HepG2 (cell line): Measurements from ENCODE around the gene LRRC25. TPM values are rescaled to one million over a fixed set of nuclear protein-coding genes. Genes with fewer than 3 reads are reported as not detected.
A peak's percentile ranks its signal among the peaks of the same experiment; 100 is the strongest.

Source experiments
- AHR ChIP-seq: IDR thresholded peaks from 2 replicates; pipeline ENCODE4 v1.6.1; 2018; ENCODE audit warnings: missing genetic modification reagents, missing compliant biosample characterization
- BHLHE40 ChIP-seq: IDR thresholded peaks from 2 replicates; pipeline ENCODE4 v1.6.1; 2011; ENCODE audit warnings: low read length, improper control_type of control experiment
- CREBL2 ChIP-seq: sonication (generic); formaldehyde crosslinking; IDR thresholded peaks from 2 replicates; pipeline ENCODE4 v1.8.1; 2023; ENCODE audit warnings: missing genetic modification reagents, mild to moderate bottlenecking, borderline replicate concordance
- HDAC6 ChIP-seq: fragments of 200-600 bp; sonication (generic); IDR thresholded peaks from 2 replicates; pipeline ENCODE4 v1.7.0; 2017; ENCODE audit warnings: mild to moderate bottlenecking, antibody characterized with exemption, low read length, low read depth
- HIVEP1 ChIP-seq: sonication (generic); formaldehyde crosslinking; IDR thresholded peaks from 2 replicates; pipeline ENCODE4 v1.4.0; 2020; ENCODE audit warnings: mild to moderate bottlenecking, missing genetic modification reagents
- PRDM10 ChIP-seq: sonication (generic); formaldehyde crosslinking; IDR thresholded peaks from 2 replicates; pipeline ENCODE4 v1.4.0; 2020; ENCODE audit warnings: low read depth, missing genetic modification reagents
- RAD21 ChIP-seq: fragments of 450-650 bp; formaldehyde crosslinking; IDR thresholded peaks from 2 replicates; pipeline ENCODE4 v1.5.0; 2020; ENCODE audit warnings: mild to moderate bottlenecking
- SYNCRIP ChIP-seq: fragments of 200-400 bp; formaldehyde crosslinking; IDR thresholded peaks from 2 replicates; pipeline ENCODE4 v1.6.1; 2018; ENCODE audit warnings: mild to moderate bottlenecking, low read depth, low read length; ENCODE audit not compliant: insufficient read depth
- TCF7 ChIP-seq: sonication (generic); IDR thresholded peaks from 2 replicates; pipeline ENCODE4 v1.6.1; 2016; ENCODE audit warnings: antibody characterized with exemption, low read depth
- THRA ChIP-seq: sonication (generic); formaldehyde crosslinking; IDR thresholded peaks from 2 replicates; pipeline ENCODE4 v1.4.0; 2020; ENCODE audit warnings: missing genetic modification reagents, borderline replicate concordance
- ZBTB25 ChIP-seq: IDR thresholded peaks from 2 replicates; pipeline ENCODE4 v1.6.1; 2018; ENCODE audit warnings: missing genetic modification reagents
- ZIK1 ChIP-seq: sonication (generic); formaldehyde crosslinking; IDR thresholded peaks from 2 replicates; pipeline ENCODE4 v1.5.0; 2020; ENCODE audit warnings: mild to moderate bottlenecking, low read depth, missing genetic modification reagents, borderline replicate concordance
- ZNF143 ChIP-seq: sonication (generic); formaldehyde crosslinking; IDR thresholded peaks from 2 replicates; pipeline ENCODE4 v1.4.0; 2020; ENCODE audit warnings: missing genetic modification reagents
- ZNF546 ChIP-seq: sonication (generic); formaldehyde crosslinking; conservative IDR thresholded peaks from 2 replicates; pipeline ENCODE4 v1.8.1; 2023; ENCODE audit warnings: mild to moderate bottlenecking, missing genetic modification reagents
- ZNF563 ChIP-seq: sonication (generic); formaldehyde crosslinking; IDR thresholded peaks from 2 replicates; pipeline ENCODE4 v1.8.0; 2022; ENCODE audit warnings: mild to moderate bottlenecking, moderate library complexity, missing genetic modification reagents
- ZNF704 ChIP-seq: sonication (generic); formaldehyde crosslinking; IDR thresholded peaks from 2 replicates; pipeline ENCODE4 v1.8.1; 2023; ENCODE audit warnings: mild to moderate bottlenecking, inconsistent platforms, moderate library complexity, missing genetic modification reagents, borderline replicate concordance
- ZNF710 ChIP-seq: sonication (generic); formaldehyde crosslinking; IDR thresholded peaks from 2 replicates; pipeline ENCODE4 v1.5.0; 2020; ENCODE audit warnings: mild to moderate bottlenecking, missing genetic modification reagents, borderline replicate concordance
- ZNF772 ChIP-seq: sonication (generic); formaldehyde crosslinking; IDR thresholded peaks from 2 replicates; pipeline ENCODE4 v1.5.0; 2020; ENCODE audit warnings: mild to moderate bottlenecking, missing genetic modification reagents
- polyA plus RNA-seq, 8 experiments: library from polyadenylated mRNA; depleted of rRNA in 3 of 8; stranded (reverse) in 7 of 8; unstranded in 1 of 8; fragments of >200 nt; fragmentation: Illumina TruSeq in 4 of 8; extraction: Trizol in 4 of 8; gene quantifications; 2 replicates each; pipeline versions ENCODE4 v1.2.1 to v1.2.3, GENCODE V29; 2011 to 2016; ENCODE audit warnings: low read depth in 4 of 8, missing spikeins in 1 of 8, mixed read lengths in 1 of 8; ENCODE audit not compliant: insufficient read depth in 1 of 8
- total RNA-seq, 5 experiments: library from RNA; depleted of rRNA; stranded (reverse); fragments of >200 nt; fragmentation: Illumina TruSeq; extraction: Trizol; gene quantifications; 2 replicates each; pipeline ENCODE4 v1.2.3, GENCODE V29; 2016; ENCODE audit warnings: low read depth in 1 of 5

The LRRC25 gene
- total and polyA plus RNA-seq, 2 of the 13 experiments (the other 11 are each of a cell fraction or from before 2014, with no cell fraction given), result 0.13 to 0.53 TPM

- TF ChIP-seq ZBTB25 (CRISPR knock-in tag) (no peak), SYNCRIP (no peak), TCF7 (no peak), ZNF710 (CRISPR knock-in tag) (0 out of 2 replicates have a peak, but pooled peaks have one; percentile 85), ZNF143 (0 out of 2 replicates have a peak, but pooled peaks have one; percentile 22), ZNF704 (CRISPR knock-in tag) (peak; percentile 80), CREBL2 (CRISPR knock-in tag) (0 out of 2 replicates have a peak, but pooled peaks have one; percentile 40), BHLHE40 (0 out of 2 replicates have a peak, but pooled peaks have one; percentile 19), ZNF546 (CRISPR knock-in tag) (peak; percentile 55; the same call in 1 of the 2 replicates), RAD21 (peak; percentile 90), HIVEP1 (CRISPR knock-in tag) (peak; percentile 87), AHR (0 out of 2 replicates have a peak, but pooled peaks have one; percentile 33), HDAC6 (no peak), ZNF772 (CRISPR knock-in tag) (peak; percentile 86; the same call in 1 of the 2 replicates), ZIK1 (CRISPR knock-in tag) (peak; percentile 88), THRA (CRISPR knock-in tag) (peak; percentile 26; the same call in 1 of the 2 replicates), PRDM10 (CRISPR knock-in tag) (no peak; the same call in 1 of the 2 replicates), ZNF563 (no peak)
Observed at GRCh38 chr19:18388100-18388959, 9.1 kb downstream of the LRRC25 start (continued).
